C4-2B (cell line): ENCODE measurements around the gene IRF6.

Source experiments
- H3K27ac ChIP-seq: fragments of 450-650 bp; 2 replicates; pipeline ENCODE4 v1.5.1; 2017
- CTCF ChIP-seq: fragments of 450-650 bp; conservative IDR thresholded peaks from 2 replicates; pipeline ENCODE4 v1.5.1; 2017; ENCODE audit warnings: mild to moderate bottlenecking
- ZFX ChIP-seq: fragments of 450-650 bp; IDR thresholded peaks from 2 replicates; pipeline ENCODE4 v1.6.1; 2017

The IRF6 gene

GRCh38 chr1:209759829-209760359 lies 46.0 kb downstream of the IRF6 start:
- TF ChIP-seq CTCF = no peak
- TF ChIP-seq ZFX = no peak

GRCh38 chr1:209758400-209758799 lies 47.5 kb downstream of the IRF6 start:
- no peak overlapping the region for H3K27ac ChIP-seq

More at GRCh38 chr1:209759829-209760359, 46.0 kb downstream of the IRF6 start:
- no peak overlapping the region for H3K27ac ChIP-seq

GRCh38 chr1:209756615-209757445 lies 49.1 kb downstream of the IRF6 start:
- TF ChIP-seq ZFX = no peak
- no peak for TF ChIP-seq CTCF
- no peak overlapping the region for H3K27ac ChIP-seq

More at GRCh38 chr1:209758400-209758799, 47.5 kb downstream of the IRF6 start:
- TF ChIP-seq ZFX (no peak), CTCF (no peak)

GRCh38 chr1:209755926-209756614 lies 49.9 kb downstream of the IRF6 start, which contains the start of gene TRAF3IP3:
Gene TRAF3IP3 (plus strand): TSS chr1:209756053. CDS start chr1:209760040, 3,987 bp downstream.
- TF ChIP-seq ZFX (no peak), CTCF (no peak)
- no peak within 1 kb of the TSS for H3K27ac ChIP-seq

GRCh38 chr1:209755256-209755655 lies 50.7 kb downstream of the IRF6 start:
- TF ChIP-seq CTCF (no peak), ZFX (no peak)
- no peak overlapping the region for H3K27ac ChIP-seq

GRCh38 chr1:209752890-209753289 lies 53.1 kb downstream of the IRF6 start:
- TF ChIP-seq ZFX (no peak), CTCF (no peak)
- H3K27ac ChIP-seq = no peak overlapping the region

GRCh38 chr1:209751627-209752231 lies 54.2 kb downstream of the IRF6 start:
- H3K27ac ChIP-seq = no peak overlapping the region
- TF ChIP-seq CTCF (no peak), ZFX (no peak)
